Fibroblast of villous mesenchyme (primary cell): ENCODE data around the gene KDM3B. TPM values are rescaled to one million over a fixed set of nuclear protein-coding genes. Genes with fewer than 3 reads are reported as not detected.

ENCODE experiments used
- DNase-seq: peaks from one replicate; pipeline ENCODE4 v3.0.0-alpha.2; 2010; ENCODE audit warnings: low read depth
- H3K4me3 ChIP-seq: 2 replicates; pipeline ENCODE4 v1.5.1; 2011; ENCODE audit warnings: low read depth, mild to moderate bottlenecking, low read length
- CTCF ChIP-seq: IDR thresholded peaks from 2 replicates; pipeline ENCODE4 v1.5.1; 2012; ENCODE audit warnings: low read depth, mild to moderate bottlenecking, low read length; ENCODE audit not compliant: insufficient read depth
- total RNA-seq: library from RNA; depleted of rRNA; stranded (reverse); fragments of >200 nt; gene quantifications from 2 replicates; pipeline ENCODE4 v1.2.3, GENCODE V29; 2012

The KDM3B gene
- total RNA-seq, 1 donor = 51.4 TPM

- no peak for TF ChIP-seq CTCF
- no peak overlapping the region for H3K4me3 ChIP-seq
- no peak for DNase-seq
Measured at GRCh38 chr5:138445547-138446271, 93.2 kb downstream of the KDM3B start.

GRCh38 chr5:138448070-138448469, 95.6 kb downstream of the KDM3B start:
- no peak for DNase-seq
- no peak overlapping the region for H3K4me3 ChIP-seq
- TF ChIP-seq CTCF = no peak

- H3K4me3 ChIP-seq = no peak overlapping the region
- no peak for DNase-seq
- no peak for TF ChIP-seq CTCF
Measured at GRCh38 chr5:138448481-138449398, 96.3 kb downstream of the KDM3B start.

GRCh38 chr5:138449501-138450239, 97.2 kb downstream of the KDM3B start:
- no peak overlapping the region for H3K4me3 ChIP-seq
- TF ChIP-seq CTCF = peak; percentile 95
- peak; percentile 80 for DNase-seq

- no peak overlapping the region for H3K4me3 ChIP-seq
- TF ChIP-seq CTCF = no peak
- DNase-seq = no peak
Measured at GRCh38 chr5:138450971-138451370, 98.5 kb downstream of the KDM3B start.

- H3K4me3 ChIP-seq = no peak overlapping the region
- no peak for TF ChIP-seq CTCF
- DNase-seq = no peak
Measured at GRCh38 chr5:138452720-138453119, 100.2 kb downstream of the KDM3B start.
